HepG2 (cell line): Measurements from ENCODE around the gene AURKA. TPM values are rescaled to one million over a fixed set of nuclear protein-coding genes. Genes with fewer than 3 reads are reported as not detected.

Experiments
- ATAC-seq: fragments of 200-7000 bp; cut with Tn5 transposase; 3 replicates; pipeline ENCODE4 v1.9.1; 2020; ENCODE audit warnings: mild to moderate bottlenecking, moderate library complexity
- BruUV-seq: library from RNA; stranded (reverse); fragments of 400-500 nt; replicated peaks from 2 replicates; lab custom pipeline; 2021; lab: Mats Ljungman, UMichigan
- CTCF ChIA-PET: fragments of 300-600 bp; formaldehyde crosslinking; extraction: SDS; loops from one replicate; lab custom pipeline; 2021; ENCODE audit warnings: low total read pairs, inconsistent platforms, low intra/inter-chr PET ratio; lab: Yijun Ruan, JAX
- POLR2A ChIA-PET: fragments of 350-600 bp; sonication (Branson Sonifier 250); formaldehyde crosslinking; loops from one replicate; lab custom pipeline; 2020; ENCODE audit warnings: antibody characterized with exemption, inconsistent platforms; lab: Yijun Ruan, JAX
- DNase-seq: peaks from one replicate; pipeline ENCODE4 v3.0.0-alpha.2; 2015; ENCODE audit warnings: low spot score
- FAIRE-seq: peaks from 3 replicates; lab custom pipeline; 2011; peaks lifted over from hg19 to GRCh38; lab: Jason Lieb, UNC
- H2AFZ ChIP-seq: one replicate; pipeline ENCODE4 v1.6.1; 2011; ENCODE audit warnings: low read length, inconsistent platforms
- H3K27ac ChIP-seq: fragments of 300-600 bp; 3 replicates; pipeline ENCODE4 v1.8.0; 2011; ENCODE audit warnings: mixed run types, mild to moderate bottlenecking, mixed read lengths, low read length, inconsistent platforms; ENCODE audit not compliant: insufficient read depth; ENCODE audit errors: extremely low read length
- H3K27me3 ChIP-seq, 2 experiments: fragments of 200-600 bp in 1 of 2; 2 replicates in 1 of 2; 3 replicates in 1 of 2; pipeline versions ENCODE4 v1.6.0 to v1.8.0; 2011; ENCODE audit warnings: low read length in 2 of 2, mild to moderate bottlenecking in 2 of 2, moderate library complexity in 2 of 2, inconsistent platforms in 1 of 2; ENCODE audit not compliant: insufficient read depth in 2 of 2, control insufficient read depth in 1 of 2
- H3K36me3 ChIP-seq, 2 experiments: fragments of 200-600 bp in 1 of 2; replicated peaks in 1 of 2; 2 replicates in 1 of 2; 3 replicates in 1 of 2; pipeline versions ENCODE4 v1.5.1 to v1.8.0; 2011; ENCODE audit warnings: low read length in 2 of 2, inconsistent platforms in 1 of 2; ENCODE audit not compliant: insufficient read depth in 2 of 2, control insufficient read depth in 1 of 2
- H3K4me1 ChIP-seq: 2 replicates; pipeline ENCODE4 v1.5.1; 2012; ENCODE audit warnings: low read length, inconsistent platforms; ENCODE audit not compliant: insufficient read depth
- H3K4me2 ChIP-seq: 2 replicates; pipeline ENCODE4 v1.6.0; 2011; ENCODE audit warnings: low read depth, low read length, inconsistent platforms
- H3K4me3 ChIP-seq, 3 experiments: fragments of 200-600 bp in 1 of 3; sonication (generic), shearing (Covaris generic) in 1 of 3; replicated peaks in 1 of 3; 2 replicates each; pipeline ENCODE4 v1.5.1; 2011 to 2016; ENCODE audit warnings: low read length in 3 of 3, inconsistent platforms in 2 of 3, low read depth in 2 of 3, mild to moderate bottlenecking in 2 of 3, control low read depth in 1 of 3, mixed read lengths in 1 of 3; ENCODE audit not compliant: insufficient read depth in 1 of 3
- H3K79me2 ChIP-seq: one replicate; pipeline ENCODE4 v1.6.1; 2011; ENCODE audit warnings: low read length, inconsistent platforms; ENCODE audit not compliant: insufficient read depth
- H3K9ac ChIP-seq: 2 replicates; pipeline ENCODE4 v1.6.0; 2011; ENCODE audit warnings: mild to moderate bottlenecking, low read depth, low read length, inconsistent platforms; ENCODE audit not compliant: insufficient read depth
- H3K9me3 ChIP-seq: 2 replicates; pipeline ENCODE4 v1.5.1; 2012; ENCODE audit warnings: mild to moderate bottlenecking, low read length
- H4K20me1 ChIP-seq: 2 replicates; pipeline ENCODE4 v1.6.0; 2011; ENCODE audit warnings: inconsistent platforms, mild to moderate bottlenecking, low read length, moderate library complexity; ENCODE audit not compliant: insufficient read depth
- ARID3A ChIP-seq: IDR thresholded peaks from 2 replicates; pipeline ENCODE4 v1.6.1; 2012; ENCODE audit warnings: low read depth, low read length, improper control_type of control experiment
- CHCHD3 ChIP-seq: sonication (generic); formaldehyde crosslinking; IDR thresholded peaks from 2 replicates; pipeline ENCODE4 v1.8.0; 2022; ENCODE audit warnings: mild to moderate bottlenecking, missing genetic modification reagents, moderate library complexity
- FOSL2 ChIP-seq: sonication (generic); formaldehyde crosslinking; IDR thresholded peaks from 2 replicates; pipeline ENCODE4 v1.4.0; 2020; ENCODE audit warnings: missing genetic modification reagents
- IRX3 ChIP-seq: sonication (generic); formaldehyde crosslinking; IDR thresholded peaks from 2 replicates; pipeline ENCODE4 v1.8.1; 2023; ENCODE audit warnings: mild to moderate bottlenecking, low read depth, missing genetic modification reagents, borderline replicate concordance
- KLF12 ChIP-seq: sonication (generic); formaldehyde crosslinking; IDR thresholded peaks from 2 replicates; pipeline ENCODE4 v1.4.0; 2020; ENCODE audit warnings: missing genetic modification reagents, borderline replicate concordance
- NFIB ChIP-seq: sonication (generic); formaldehyde crosslinking; IDR thresholded peaks from 2 replicates; pipeline ENCODE4 v1.9.0; 2021; ENCODE audit warnings: missing genetic modification reagents, mild to moderate bottlenecking, borderline replicate concordance
- RBM39 ChIP-seq: fragments of 200-400 bp; formaldehyde crosslinking; IDR thresholded peaks from one replicate; pipeline ENCODE4 v1.6.1; 2018; ENCODE audit warnings: antibody characterized with exemption, mild to moderate bottlenecking, low read depth, low read length; ENCODE audit not compliant: poor library complexity, severe bottlenecking
- SETDB1 ChIP-seq: sonication (generic); formaldehyde crosslinking; IDR thresholded peaks from 2 replicates; pipeline ENCODE4 v1.5.1; 2020; ENCODE audit warnings: missing genetic modification reagents, mild to moderate bottlenecking, borderline replicate concordance
- ZBTB14 ChIP-seq: sonication (generic); formaldehyde crosslinking; IDR thresholded peaks from 2 replicates; pipeline ENCODE4 v1.4.0; 2020; ENCODE audit warnings: missing genetic modification reagents
- ZBTB42 ChIP-seq: sonication (generic); formaldehyde crosslinking; IDR thresholded peaks from 2 replicates; pipeline ENCODE4 v1.5.0; 2020; ENCODE audit warnings: mild to moderate bottlenecking, missing genetic modification reagents
- ZBTB7A ChIP-seq: sonication (generic); formaldehyde crosslinking; IDR thresholded peaks from 2 replicates; pipeline ENCODE4 v1.8.0; 2022; ENCODE audit warnings: mild to moderate bottlenecking, missing genetic modification reagents
- ZFP36L1 ChIP-seq: sonication (generic); formaldehyde crosslinking; IDR thresholded peaks from 2 replicates; pipeline ENCODE4 v1.8.0; 2022; ENCODE audit warnings: mild to moderate bottlenecking, missing genetic modification reagents, moderate library complexity
- ZFP82 ChIP-seq: sonication (generic); formaldehyde crosslinking; IDR thresholded peaks from 2 replicates; pipeline ENCODE4 v1.5.1; 2020; ENCODE audit warnings: mild to moderate bottlenecking, missing genetic modification reagents, borderline replicate concordance
- ZNF18 ChIP-seq: sonication (generic); formaldehyde crosslinking; IDR thresholded peaks from 2 replicates; pipeline ENCODE4 v1.8.0; 2022; ENCODE audit warnings: mild to moderate bottlenecking, missing genetic modification reagents; ENCODE audit not compliant: insufficient replicate concordance
- ZNF329 ChIP-seq: sonication (generic); formaldehyde crosslinking; IDR thresholded peaks from 2 replicates; pipeline ENCODE4 v1.9.0; 2021; ENCODE audit warnings: low read depth, mild to moderate bottlenecking, missing genetic modification reagents
- ZNF432 ChIP-seq: sonication (generic); formaldehyde crosslinking; IDR thresholded peaks from 2 replicates; pipeline ENCODE4 v1.5.0; 2020; ENCODE audit warnings: missing genetic modification reagents, mild to moderate bottlenecking, borderline replicate concordance
- ZNF563 ChIP-seq: sonication (generic); formaldehyde crosslinking; IDR thresholded peaks from 2 replicates; pipeline ENCODE4 v1.8.0; 2022; ENCODE audit warnings: mild to moderate bottlenecking, moderate library complexity, missing genetic modification reagents
- ZNF737 ChIP-seq: sonication (generic); formaldehyde crosslinking; IDR thresholded peaks from 2 replicates; pipeline ENCODE4 v1.5.0; 2020; ENCODE audit warnings: missing genetic modification reagents, mild to moderate bottlenecking, borderline replicate concordance
- WGBS: methylation state at CpG from one replicate; pipeline ENCODE4 v1.1.6; 2017; ENCODE audit warnings: low lambda C conversion rate; 5-methylcytosine and 5-hydroxymethylcytosine counted together
- in situ Hi-C: cut with HindIII; loops from 2 replicates; pipeline ENCODE4 v1.10.0; 2017; ENCODE audit warnings: low pct_unique_long_range_greater_than_20kb; ENCODE audit not compliant: extremely low pct_ligation_motif_present
- intact Hi-C: fragments of 100-400 bp; cut with micrococcal nuclease; formaldehyde crosslinking; loops from one replicate; pipeline ENCODE4 v1.10.0; 2022; ENCODE audit not compliant: unreplicated experiment
- polyA plus RNA-seq, 8 experiments: library from polyadenylated mRNA; depleted of rRNA in 3 of 8; stranded (reverse) in 7 of 8; unstranded in 1 of 8; fragments of >200 nt; fragmentation: Illumina TruSeq in 4 of 8; extraction: Trizol in 4 of 8; gene quantifications; 2 replicates each; pipeline versions ENCODE4 v1.2.1 to v1.2.3, GENCODE V29; 2011 to 2016; ENCODE audit warnings: low read depth in 4 of 8, missing spikeins in 1 of 8, mixed read lengths in 1 of 8; ENCODE audit not compliant: insufficient read depth in 1 of 8
- total RNA-seq, 5 experiments: library from RNA; depleted of rRNA; stranded (reverse); fragments of >200 nt; fragmentation: Illumina TruSeq; extraction: Trizol; gene quantifications; 2 replicates each; pipeline ENCODE4 v1.2.3, GENCODE V29; 2016; ENCODE audit warnings: low read depth in 1 of 5

Gene AURKA
- total and polyA plus RNA-seq, 2 of the 13 experiments (the other 11 are each of a cell fraction or from before 2014, with no cell fraction given), result 96.4 to 224 TPM

GRCh38 chr20:56348746-56349145, 43.3 kb downstream of the AURKA start (continued):
- TF ChIP-seq RBM39 (no peak), NFIB (CRISPR knock-in tag) (no peak), ZNF18 (CRISPR knock-in tag) (no peak)

GRCh38 chr20:56348305-56348693, 43.7 kb downstream of the AURKA start:
- ATAC-seq (peak; percentile 57), DNase-seq (peak; percentile 74), FAIRE-seq (peak; percentile 28)
- CTCF ChIA-PET, result no interaction called here
- intact Hi-C loops, result no loop called here
- Histone ChIP-seq H3K9ac (no peak overlapping the region), H3K4me3 (no peak overlapping the region), H3K27ac (no peak overlapping the region), H3K79me2 (no peaks in the 10 kb centered on the region), H3K36me3 (no peaks in the 10 kb centered on the region), H3K27me3 (peaks cover 0 to 8% of the 10 kb centered on the region in 2 experiments; a peak in 1 of 5 replicates), H3K4me1 (peaks cover 14% of the 10 kb centered on the region), H4K20me1 (no peaks in the 10 kb centered on the region), H3K4me2 (peak overlapping the region; percentile 9), H3K9me3 (no peaks in the 10 kb centered on the region), H2AFZ (no peak overlapping the region)
- in situ Hi-C loops, result no loop called here
- WGBS, result under 1% methylated on average over 5 of the region's 5 CpGs
- POLR2A ChIA-PET, result no interaction called here
- BruUV-seq, result no TSS peak
- TF ChIP-seq SETDB1, result no peak
- no peak for TF ChIP-seq ZNF737 (CRISPR knock-in tag)
- TF ChIP-seq ZFP36L1 (CRISPR knock-in tag), result no peak; the same call in 1 of the 2 replicates
- no peak for TF ChIP-seq ZNF563 (CRISPR knock-in tag)
- TF ChIP-seq CHCHD3 (CRISPR knock-in tag), result no peak
- no peak for TF ChIP-seq IRX3 (CRISPR knock-in tag)
- TF ChIP-seq ZFP82 (CRISPR knock-in tag), result 0 out of 2 replicates have a peak, but pooled peaks have one; percentile 35
- no peak for TF ChIP-seq ZBTB7A (CRISPR knock-in tag)
- no peak for TF ChIP-seq ZBTB42 (CRISPR knock-in tag)
- 0 out of 2 replicates have a peak, but pooled peaks have one; percentile 7 for TF ChIP-seq FOSL2
- 0 out of 2 replicates have a peak, but pooled peaks have one; percentile 31 for TF ChIP-seq ARID3A
- TF ChIP-seq KLF12, result no peak
- TF ChIP-seq ZBTB14 (CRISPR knock-in tag), result no peak
- TF ChIP-seq ZNF432 (CRISPR knock-in tag), result no peak
- no peak for TF ChIP-seq ZNF329 (CRISPR knock-in tag)
